DOHH2 (cell line): Measurements from ENCODE around the gene TMEM255B.
"Not testable (repeated sequence)": the region's sequence is repeated elsewhere in the genome, so short reads cannot be mapped to it uniquely, and the experiment has no call there.

ENCODE experiments used
- H3F3A ChIP-seq: fragments of 200-600 bp; sonication (generic), shearing (Covaris generic); 2 replicates; pipeline ENCODE4 v1.6.0; 2016; ENCODE audit warnings: antibody characterized with exemption, mild to moderate bottlenecking; ENCODE audit not compliant: control insufficient read depth, insufficient read depth
- H3K27ac ChIP-seq: fragments of 200-600 bp; sonication (generic); 2 replicates; pipeline ENCODE4 v1.5.1; 2014; ENCODE audit warnings: low read depth, mild to moderate bottlenecking, low read length, moderate library complexity
- H3K27me3 ChIP-seq: fragments of 200-600 bp; sonication (generic); 2 replicates; pipeline ENCODE4 v1.6.1; 2014; ENCODE audit warnings: mild to moderate bottlenecking, low read length, mixed read lengths; ENCODE audit not compliant: control insufficient read depth
- H3K36me3 ChIP-seq: fragments of 200-600 bp; sonication (generic); 2 replicates; pipeline ENCODE4 v1.6.1; 2014; ENCODE audit warnings: mild to moderate bottlenecking, low read length, moderate library complexity, mixed read lengths; ENCODE audit not compliant: control insufficient read depth
- H3K4me1 ChIP-seq: fragments of 200-600 bp; sonication (generic); 2 replicates; pipeline ENCODE4 v1.6.1; 2014; ENCODE audit warnings: mild to moderate bottlenecking, low read length, mixed read lengths; ENCODE audit not compliant: control insufficient read depth
- H3K4me2 ChIP-seq: fragments of 200-600 bp; sonication (generic); 2 replicates; pipeline ENCODE4 v1.6.0; 2014; ENCODE audit warnings: mild to moderate bottlenecking, low read length, moderate library complexity
- H3K4me3 ChIP-seq: fragments of 200-600 bp; sonication (generic); 2 replicates; pipeline ENCODE4 v1.5.1; 2014; ENCODE audit warnings: mild to moderate bottlenecking, low read length, mixed read lengths
- H3K79me2 ChIP-seq: fragments of 200-600 bp; sonication (generic); 2 replicates; pipeline ENCODE4 v1.6.1; 2014; ENCODE audit warnings: mild to moderate bottlenecking, low read length, mixed read lengths; ENCODE audit not compliant: control insufficient read depth
- H3K9me2 ChIP-seq: fragments of 200-600 bp; sonication (generic); replicated peaks from 2 replicates; pipeline ENCODE4 v1.6.1; 2014; ENCODE audit warnings: mild to moderate bottlenecking, low read length, mixed read lengths; ENCODE audit not compliant: control insufficient read depth
- H3K9me3 ChIP-seq: fragments of 200-600 bp; sonication (generic); 2 replicates; pipeline ENCODE4 v1.6.1; 2014; ENCODE audit warnings: antibody characterized with exemption, low read length, mixed read lengths; ENCODE audit not compliant: control insufficient read depth, insufficient read depth
- H4K20me1 ChIP-seq: fragments of 200-600 bp; sonication (generic); 2 replicates; pipeline ENCODE4 v1.6.0; 2014; ENCODE audit warnings: low read depth, mild to moderate bottlenecking, antibody characterized with exemption, low read length, moderate library complexity; ENCODE audit not compliant: control insufficient read depth, insufficient read depth
- CTCF ChIP-seq: fragments of 200-600 bp; sonication (generic); IDR thresholded peaks from one replicate; pipeline ENCODE4 v1.5.1; 2014; ENCODE audit warnings: antibody characterized with exemption, mild to moderate bottlenecking, low read depth, low read length; ENCODE audit not compliant: poor library complexity, severe bottlenecking
- EZH2phosphoT487 ChIP-seq: fragments of 200-600 bp; sonication (generic); IDR thresholded peaks from 2 replicates; pipeline ENCODE4 v1.6.1; 2017; ENCODE audit warnings: borderline replicate concordance, mild to moderate bottlenecking, antibody characterized with exemption, low read length, moderate library complexity, mixed read lengths

The TMEM255B gene

DNA sequence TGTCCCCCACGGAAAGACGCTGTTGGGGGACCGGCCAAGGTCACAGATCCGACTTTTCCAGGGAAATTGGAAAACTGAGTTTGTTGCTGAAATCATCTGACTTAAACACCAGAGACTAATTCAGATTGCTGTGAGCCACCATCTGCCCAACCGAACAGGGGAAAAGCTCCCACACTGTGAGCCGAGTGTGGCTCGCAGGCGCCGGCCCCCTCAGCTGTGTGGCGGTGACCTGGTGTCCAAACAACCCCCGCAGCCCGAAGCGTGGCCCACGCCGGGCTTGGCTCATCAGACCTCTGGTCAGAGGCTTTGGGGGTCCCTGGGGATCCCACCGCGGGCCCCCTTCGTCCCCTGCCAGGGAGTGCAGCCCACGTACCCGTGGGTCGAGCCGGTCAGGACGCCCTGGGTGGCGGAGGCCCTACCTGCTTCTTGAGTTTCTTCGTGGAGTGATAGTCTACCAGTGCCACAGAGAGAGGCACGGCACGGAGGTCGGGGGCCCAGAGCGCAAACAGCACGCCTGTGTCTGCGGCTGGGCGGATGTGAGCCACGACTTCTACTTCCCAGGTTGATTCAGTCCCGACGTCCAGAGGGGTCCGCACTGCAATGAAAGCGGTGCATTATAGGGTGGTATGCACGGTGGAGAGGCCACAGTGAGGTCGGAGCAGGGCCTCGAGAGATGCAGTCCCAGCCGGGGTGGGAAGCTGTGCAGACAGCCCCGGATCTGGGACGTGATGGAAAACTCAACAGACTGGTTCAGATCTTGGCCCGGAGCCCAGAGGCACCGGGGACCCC lies 64.1 kb downstream of the TMEM255B start:
- TF ChIP-seq EZH2phosphoT487 (no peak), CTCF (no peak)
- H4K20me1 ChIP-seq, result no peaks in the 10 kb centered on the region
- no peaks in the 10 kb centered on the region for H3K9me3 ChIP-seq
- H3K36me3 ChIP-seq, result peaks cover 8% of the 10 kb centered on the region
- no peaks in the 10 kb centered on the region for H3K9me2 ChIP-seq
- H3K79me2 ChIP-seq, result peaks cover 12% of the 10 kb centered on the region
- no peak overlapping the region for H3K27ac ChIP-seq
- no peaks in the 10 kb centered on the region for H3F3A ChIP-seq
- no peak overlapping the region for H3K4me3 ChIP-seq
- H3K4me2 ChIP-seq, result no peak overlapping the region
- H3K4me1 ChIP-seq, result no peaks in the 10 kb centered on the region
- H3K27me3 ChIP-seq, result no peaks in the 10 kb centered on the region

DNA sequence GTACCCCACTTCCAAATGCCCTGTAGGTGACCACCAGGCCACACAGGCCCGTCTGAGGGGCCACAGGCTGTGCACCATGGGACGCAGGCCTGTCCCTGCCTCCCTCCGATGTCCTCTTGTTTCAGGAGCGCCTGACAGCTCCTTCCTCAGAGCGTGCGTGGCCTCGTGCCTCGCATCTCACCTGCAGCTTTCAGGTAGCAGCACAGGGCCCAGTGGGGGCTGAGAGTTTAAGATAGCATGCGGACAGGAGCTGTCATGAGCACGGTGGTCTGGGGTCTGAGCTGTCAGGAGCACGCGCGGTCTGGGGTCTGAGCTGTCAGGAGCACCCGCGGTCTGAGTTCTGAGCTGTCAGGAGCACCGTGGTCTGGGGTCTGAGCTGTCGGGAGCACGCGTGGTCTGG lies 64.7 kb downstream of the TMEM255B start:
- Histone ChIP-seq H3K9me2 (no peaks in the 10 kb centered on the region), H4K20me1 (no peaks in the 10 kb centered on the region), H3K9me3 (no peaks in the 10 kb centered on the region), H3K4me2 (no peak overlapping the region), H3K27me3 (no peaks in the 10 kb centered on the region), H3K79me2 (peaks cover 6% of the 10 kb centered on the region), H3F3A (no peaks in the 10 kb centered on the region), H3K4me1 (no peaks in the 10 kb centered on the region), H3K36me3 (peaks cover 8% of the 10 kb centered on the region; the same call in 1 of the 2 replicates), H3K27ac (no peak overlapping the region), H3K4me3 (no peak overlapping the region)
- TF ChIP-seq EZH2phosphoT487 (no peak), CTCF (no peak)

GRCh38 chr13:113825841-113826240 lies 66.8 kb downstream of the TMEM255B start:
- no peak overlapping the region for H3K4me3 ChIP-seq
- no peaks in the 10 kb centered on the region for H3K9me2 ChIP-seq
- H3K27me3 ChIP-seq, result no peaks in the 10 kb centered on the region
- TF ChIP-seq EZH2phosphoT487 (no peak), CTCF (no peak)
- no peaks in the 10 kb centered on the region for H3F3A ChIP-seq
- H3K27ac ChIP-seq, result no peak overlapping the region
- no peaks in the 10 kb centered on the region for H3K9me3 ChIP-seq
- 0 out of 2 replicates have a peak, but pooled peaks cover 3% of the 10 kb centered on the region for H3K36me3 ChIP-seq
- H4K20me1 ChIP-seq, result no peaks in the 10 kb centered on the region
- H3K4me2 ChIP-seq, result no peak overlapping the region
- no peaks in the 10 kb centered on the region for H3K4me1 ChIP-seq
- no peaks in the 10 kb centered on the region for H3K79me2 ChIP-seq

DNA sequence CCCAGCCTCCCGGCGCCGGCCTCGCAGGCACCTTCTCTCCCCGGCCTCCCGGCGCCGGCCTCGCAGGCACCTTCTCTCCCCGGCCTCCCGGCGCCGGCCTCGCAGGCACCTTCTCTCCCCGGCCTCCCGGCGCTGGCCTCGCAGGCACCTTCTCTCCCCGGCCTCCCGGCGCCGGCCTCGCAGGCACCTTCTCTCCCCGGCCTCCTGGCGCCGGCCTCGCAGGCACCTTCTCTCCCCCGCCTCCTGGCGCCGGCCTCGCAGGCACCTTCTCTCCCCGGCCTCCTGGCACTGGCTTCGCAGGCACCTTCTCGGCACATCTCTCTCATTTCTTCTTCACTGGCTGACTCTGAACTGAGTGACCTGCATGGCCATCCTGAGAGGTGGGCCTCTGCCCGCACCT lies 67.4 kb downstream of the TMEM255B start:
- not testable (repeated sequence) for H3K4me3 ChIP-seq, H3K4me2 ChIP-seq, H3K27me3 ChIP-seq, H3K79me2 ChIP-seq, H3K36me3 ChIP-seq, H4K20me1 ChIP-seq, H3K9me3 ChIP-seq, H3K27ac ChIP-seq, H3K4me1 ChIP-seq, H3K9me2 ChIP-seq, H3F3A ChIP-seq
